NB4 (cell line): Measurements from ENCODE around the gene AXIN1.

Source experiments
- CTCF ChIP-seq: IDR thresholded peaks from one replicate; pipeline ENCODE4 v1.5.1; 2012; ENCODE audit warnings: low read depth, low read length
- MAX ChIP-seq: IDR thresholded peaks from 2 replicates; pipeline ENCODE4 v1.6.1; 2011; ENCODE audit warnings: low read depth, low read length
- MYC ChIP-seq: IDR thresholded peaks from 2 replicates; pipeline ENCODE4 v1.6.1; 2011; ENCODE audit warnings: low read depth, low read length
- POLR2A ChIP-seq: IDR thresholded peaks from 2 replicates; pipeline ENCODE4 v1.6.1; 2011; ENCODE audit warnings: mild to moderate bottlenecking; ENCODE audit not compliant: insufficient read length; ENCODE audit errors: extremely low read depth

GRCh38 chr16:359067-359763 is 6.7 kb upstream of the AXIN1 start:
- TF ChIP-seq CTCF: no peak
- TF ChIP-seq POLR2A: no peak
- TF ChIP-seq MYC: no peak
- TF ChIP-seq MAX: no peak
